Psoas muscle (tissue), 8 donors: ENCODE measurements around the gene CCDC85B. TPM values are rescaled to one million over a fixed set of nuclear protein-coding genes. Genes with fewer than 3 reads are reported as not detected.

Source experiments
- ATAC-seq, 4 donors: fragments of 200-7000 bp; cut with Tn5 transposase; one replicate each; pipeline ENCODE4 v1.9.1; 2020; ENCODE audit warnings: moderate library complexity in 3 of 4, mild to moderate bottlenecking in 2 of 4
- DNase-seq, 2 donors: peaks; one replicate each; pipeline ENCODE4 v3.0.0-alpha.2; 2020
- H3K27ac ChIP-seq: fragments of 200-600 bp; one replicate; pipeline ENCODE4 v1.8.0; 2022
- H3K27me3 ChIP-seq, 3 donors: fragments of 200-600 bp in 1 of 3; one replicate each; pipeline versions ENCODE4 v1.6.1 to v1.8.0; 2013 to 2022; ENCODE audit warnings: low read length in 2 of 3, mild to moderate bottlenecking in 2 of 3, moderate library complexity in 1 of 3; ENCODE audit not compliant: insufficient read depth in 3 of 3
- H3K36me3 ChIP-seq, 2 donors: fragments of 200-600 bp in 1 of 2; one replicate each; pipeline versions ENCODE4 v1.6.1 to v1.8.0; 2013 to 2022; ENCODE audit warnings: low read depth in 1 of 2, mild to moderate bottlenecking in 1 of 2, moderate library complexity in 1 of 2; ENCODE audit not compliant: insufficient read depth in 1 of 2
- H3K4me1 ChIP-seq: fragments of 200-600 bp; one replicate; pipeline ENCODE4 v1.8.0; 2022
- H3K4me3 ChIP-seq: fragments of 200-600 bp; one replicate; pipeline ENCODE4 v1.8.0; 2022; ENCODE audit warnings: mild to moderate bottlenecking
- H3K9me3 ChIP-seq: fragments of 200-600 bp; one replicate; pipeline ENCODE4 v1.8.0; 2022
- CTCF ChIP-seq: fragments of 200-600 bp; IDR thresholded peaks from one replicate; pipeline ENCODE4 v1.8.0; 2022; ENCODE audit warnings: antibody characterized with exemption
- WGBS, 3 donors: extraction: QIAGEN DNeasy Blood & Tissue Kit; methylation state at CpG; one replicate each; pipeline versions ENCODE4 v1.1.6 to v1.1.7; 2013; 5-methylcytosine and 5-hydroxymethylcytosine counted together
- intact Hi-C, 2 donors: fragments of 100-400 bp; cut with DNase I; formaldehyde crosslinking; loops; one replicate each; pipeline versions ENCODE4 v1.11.0 to v1.14.2; 2022
- polyA plus RNA-seq, 3 donors: library from polyadenylated mRNA; stranded (reverse); fragments of 200-250 nt; gene quantifications; one replicate each; pipeline ENCODE4 v1.2.3, GENCODE V29; 2013
- total RNA-seq, 4 donors: library from RNA; stranded (reverse); fragmentation: NEBNext Ultra II Directional in 2 of 4; extraction: Animal tissue kit (Norgen Biotek cat#: 25700) in 2 of 4; gene quantifications; one replicate each; pipeline versions ENCODE4 v1.2.1 to v1.2.4, GENCODE V29; 2021 to 2023
- donor health status: healthy with polysubstance abuse.
- donor health status: DM: no; HTN: no; CAD: no; lungs with moderate emphysema.
- donor health status: Bipolar disorder and iron deficiency.
- donor health status: healthy.
- donor health status: DM: yes; HTN: yes; CAD: no.
- donor health status: DM: no; HTN: no; CAD: no.
- donor health status: DM: no; HTN: no; CAD: no.
- donor health status: DM: yes; HTN: yes; CAD: no.

CCDC85B gene
- total and polyA plus RNA-seq, 7 donors = 16.7 to 39.6 (median 26.5) TPM

GRCh38 chr11:65897020-65897471 lies 6.6 kb downstream of the CCDC85B start:
- Histone ChIP-seq H3K4me3 (no peak overlapping the region), H3K4me1 (peaks cover 7% of the 10 kb centered on the region), H3K27me3 (peaks cover 0 to 8% (median 6%) of the 10 kb centered on the region in 3 donors), H3K27ac (no peak overlapping the region), H3K9me3 (no peaks in the 10 kb centered on the region), H3K36me3 (peaks cover 0 to 8% of the 10 kb centered on the region in 2 donors)
- ATAC-seq (no peak), DNase-seq (no peak)
- no peak for TF ChIP-seq CTCF
- intact Hi-C loops = no loop called here
- WGBS, 3 donors = 70 to 93% (median 73%) methylated on average over 4 of the region's 4 CpGs

GRCh38 chr11:65898656-65899355 lies 8.3 kb downstream of the CCDC85B start:
- no peak for DNase-seq
- ATAC-seq = no peak
- H3K9me3 ChIP-seq = no peaks in the 10 kb centered on the region
- 28 to 39% (median 29%) methylated on average over 22 to 28 of the region's 28 CpGs for WGBS, 3 donors
- TF ChIP-seq CTCF = no peak
- H3K27me3 ChIP-seq = peaks cover 0 to 8% (median 6%) of the 10 kb centered on the region in 3 donors
- peak overlapping the region; percentile 50 for H3K27ac ChIP-seq
- intact Hi-C loops = no loop called here
- peaks cover under 1% of the 10 kb centered on the region for H3K4me1 ChIP-seq
- peak overlapping the region; percentile 82 for H3K4me3 ChIP-seq
- H3K36me3 ChIP-seq = peaks cover 0 to 8% of the 10 kb centered on the region in 2 donors

- H3K27me3 ChIP-seq = peaks cover 0 to 8% (median 6%) of the 10 kb centered on the region in 3 donors
- TF ChIP-seq CTCF = no peak
- H3K9me3 ChIP-seq = no peaks in the 10 kb centered on the region
- H3K4me1 ChIP-seq = no peaks in the 10 kb centered on the region
- intact Hi-C loops = no loop called here
- WGBS, 3 donors = 2 to 3% (median 3%) methylated on average over 49 to 78 of the region's 78 CpGs
- peak overlapping the region; percentile 82 for H3K4me3 ChIP-seq
- H3K27ac ChIP-seq = peak overlapping the region; percentile 50
- peak; percentile 81 to 82 for DNase-seq
- ATAC-seq = peak; percentile 58 to 68 (median 64)
- H3K36me3 ChIP-seq = peaks cover 0 to 3% of the 10 kb centered on the region in 2 donors
Measured at GRCh38 chr11:65899356-65900124, 9.1 kb downstream of the CCDC85B start.

- H3K27me3 ChIP-seq = peaks cover 0 to 8% (median 6%) of the 10 kb centered on the region in 3 donors
Measured at GRCh38 chr11:65900125-65900898, 9.8 kb downstream of the CCDC85B start, which contains the start of gene FOSL1. Gene FOSL1 (minus strand): TSS chr11:65900388. CDS start chr11:65900339, 49 bp downstream.

More at GRCh38 chr11:65900125-65900898, 9.8 kb downstream of the CCDC85B start, which contains the start of gene FOSL1:
- H3K36me3 ChIP-seq = peaks cover 0 to 3% of the 10 kb centered on the region in 2 donors
- intact Hi-C loops = no loop called here
- ATAC-seq = peak; percentile 85 to 93 (median 89)
- H3K27ac ChIP-seq = peak within 1 kb of the TSS; percentile 50
- WGBS, 3 donors = 2% methylated on average over 66 to 80 of the region's 80 CpGs
- no peaks in the 10 kb centered on the region for H3K9me3 ChIP-seq
- TF ChIP-seq CTCF = no peak
- no peaks in the 10 kb centered on the region for H3K4me1 ChIP-seq
- DNase-seq = peak; percentile 92 to 93
- peak within 1 kb of the TSS; percentile 82 for H3K4me3 ChIP-seq
